HG03354 (cell line): ENCODE data around the gene GADL1.

ENCODE experiments used
- ATAC-seq: cut with Tn5 transposase; IDR thresholded peaks from one replicate; pipeline ENCODE4 v1.9.1; 2021; ENCODE audit warnings: mild to moderate bottlenecking; ENCODE audit not compliant: unreplicated experiment, poor library complexity, severe bottlenecking

The GADL1 gene

GRCh38 chr3:30766522-30766921 is 127.9 kb downstream of the GADL1 start:
- no peak for ATAC-seq

GRCh38 chr3:30764891-30765290 is 129.6 kb downstream of the GADL1 start:
- ATAC-seq: no peak

DNA sequence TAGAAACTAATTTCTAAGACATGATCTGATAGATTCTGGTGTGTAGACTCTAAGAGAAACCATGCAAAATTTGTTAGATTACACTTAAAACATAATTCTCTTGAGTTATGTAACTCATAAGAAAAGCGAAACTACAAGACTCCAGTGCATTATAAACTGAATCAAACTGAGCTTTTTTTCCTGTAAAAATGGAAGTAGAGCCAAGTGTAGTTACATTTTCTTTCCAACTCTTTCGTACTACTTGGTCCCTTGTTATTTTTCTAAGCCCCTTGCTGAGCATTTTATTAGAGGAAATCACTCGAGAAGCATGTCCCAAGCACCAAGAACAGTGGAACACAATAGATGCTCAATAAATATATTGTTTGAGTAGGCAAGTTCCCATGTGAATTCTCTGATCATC is 130.2 kb downstream of the GADL1 start:
- no peak for ATAC-seq

DNA sequence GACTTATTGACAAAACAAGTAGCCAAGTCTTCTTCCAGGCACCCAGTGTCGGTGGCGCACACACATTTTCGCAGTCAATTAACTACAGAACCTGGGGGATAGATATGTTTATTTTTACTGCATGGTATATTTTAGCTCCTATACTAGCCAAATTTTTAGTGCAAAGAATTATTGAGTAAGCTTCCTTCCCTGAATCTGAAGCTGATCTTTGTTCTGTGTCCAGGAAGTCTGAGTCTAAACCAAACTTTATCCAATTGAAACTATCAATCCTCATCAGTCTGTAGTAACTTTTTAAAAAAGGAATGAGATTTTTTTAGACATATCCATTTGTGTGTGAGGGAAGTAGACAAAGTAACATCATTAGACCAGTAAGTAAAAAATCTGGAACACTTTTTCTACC is 133.1 kb downstream of the GADL1 start:
- ATAC-seq: no peak

- no peak for ATAC-seq
These were observed 133.7 kb downstream of the GADL1 start for GRCh38 chr3:30760737-30761136.

DNA sequence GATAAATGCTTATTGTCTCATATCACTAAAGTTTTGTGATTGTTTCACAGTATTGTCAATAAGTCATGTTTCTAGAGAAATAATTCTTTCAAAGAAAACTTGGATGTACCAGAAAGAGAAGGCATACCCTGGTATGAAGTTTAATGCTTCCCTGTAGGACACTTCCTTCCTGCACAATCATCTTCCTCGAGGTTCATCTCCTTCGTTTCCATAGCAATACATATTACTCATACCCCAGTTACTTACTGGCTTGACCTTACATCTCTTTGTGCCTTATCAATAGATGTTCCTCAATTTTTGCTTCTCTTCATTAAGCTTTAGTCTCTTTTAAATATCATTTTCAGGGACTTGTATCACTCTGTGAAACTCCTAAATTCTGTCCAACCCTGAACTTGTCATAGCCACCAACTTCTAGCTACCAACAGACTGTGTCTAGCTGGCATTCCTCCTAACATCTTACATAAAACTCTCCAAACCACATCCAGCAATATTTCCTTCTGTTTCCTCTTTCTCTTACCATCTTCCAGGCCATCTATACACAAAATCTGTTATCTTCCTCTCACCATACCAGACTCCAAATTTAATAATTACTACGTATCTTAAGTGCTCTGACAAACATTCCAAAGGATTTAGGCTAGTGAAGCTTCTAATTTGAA is 134.3 kb downstream of the GADL1 start:
- no peak for ATAC-seq

DNA sequence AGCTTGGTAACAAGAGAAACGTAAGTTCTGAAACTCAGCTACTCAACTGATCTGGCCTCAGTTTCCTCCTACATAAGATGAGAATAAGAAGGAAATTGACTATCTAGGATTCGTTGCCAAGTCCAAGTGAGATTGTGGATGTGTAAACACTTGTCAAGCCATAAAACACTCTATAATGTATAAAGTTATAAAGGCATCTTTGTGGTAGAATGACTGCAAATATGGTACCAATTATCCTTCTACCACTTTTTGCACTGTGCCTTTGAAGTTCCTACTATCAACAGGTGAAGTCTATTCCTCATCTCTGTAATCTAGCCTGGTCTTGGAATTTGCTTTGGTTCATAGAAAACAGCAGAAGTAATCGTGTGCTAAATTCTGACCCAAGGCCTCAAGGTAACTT is 138.2 kb downstream of the GADL1 start:
- no peak for ATAC-seq

- ATAC-seq: no peak
These were observed 140.0 kb downstream of the GADL1 start for GRCh38 chr3:30754426-30754825.

DNA sequence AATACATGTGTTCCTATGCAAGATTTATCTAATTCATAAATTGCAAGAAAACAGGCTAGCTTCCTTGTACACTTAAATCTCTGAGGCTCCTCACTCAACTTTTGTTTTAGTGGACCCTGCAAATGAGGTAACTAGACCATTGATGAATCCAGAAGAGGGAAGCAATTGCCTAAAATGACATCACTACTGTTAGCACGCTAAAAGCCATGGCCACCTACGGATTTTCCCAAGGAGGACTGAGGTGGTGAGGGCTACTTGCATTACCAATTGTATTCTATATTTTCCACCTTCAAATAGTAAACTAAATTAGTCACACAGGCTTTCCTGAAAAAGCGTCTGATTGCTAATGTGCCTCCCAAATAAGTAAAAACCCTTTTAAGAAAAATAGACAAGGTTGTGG is 140.7 kb downstream of the GADL1 start:
- ATAC-seq: no peak

- no peak for ATAC-seq
These were observed 141.5 kb downstream of the GADL1 start for GRCh38 chr3:30752970-30753369.

DNA sequence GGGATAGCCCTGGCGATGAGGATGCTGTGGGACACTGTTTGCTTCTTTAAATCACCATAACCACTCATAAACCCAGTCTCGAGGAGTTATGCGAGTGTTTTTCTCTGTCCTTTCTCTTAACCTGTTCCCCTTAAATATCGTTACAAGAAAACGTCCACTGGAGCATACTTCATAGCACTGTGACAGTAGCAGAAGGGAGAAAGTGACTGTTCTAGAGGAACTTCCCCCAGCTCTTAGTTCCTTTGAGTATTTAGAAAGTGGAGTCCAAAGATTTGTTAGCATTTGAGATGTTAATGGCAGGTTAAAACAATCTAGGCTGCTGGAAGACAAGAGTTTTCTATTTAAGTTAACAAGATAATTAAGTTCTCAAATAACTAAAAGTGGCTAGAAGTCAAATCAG is 142.0 kb downstream of the GADL1 start:
- ATAC-seq: no peak

DNA sequence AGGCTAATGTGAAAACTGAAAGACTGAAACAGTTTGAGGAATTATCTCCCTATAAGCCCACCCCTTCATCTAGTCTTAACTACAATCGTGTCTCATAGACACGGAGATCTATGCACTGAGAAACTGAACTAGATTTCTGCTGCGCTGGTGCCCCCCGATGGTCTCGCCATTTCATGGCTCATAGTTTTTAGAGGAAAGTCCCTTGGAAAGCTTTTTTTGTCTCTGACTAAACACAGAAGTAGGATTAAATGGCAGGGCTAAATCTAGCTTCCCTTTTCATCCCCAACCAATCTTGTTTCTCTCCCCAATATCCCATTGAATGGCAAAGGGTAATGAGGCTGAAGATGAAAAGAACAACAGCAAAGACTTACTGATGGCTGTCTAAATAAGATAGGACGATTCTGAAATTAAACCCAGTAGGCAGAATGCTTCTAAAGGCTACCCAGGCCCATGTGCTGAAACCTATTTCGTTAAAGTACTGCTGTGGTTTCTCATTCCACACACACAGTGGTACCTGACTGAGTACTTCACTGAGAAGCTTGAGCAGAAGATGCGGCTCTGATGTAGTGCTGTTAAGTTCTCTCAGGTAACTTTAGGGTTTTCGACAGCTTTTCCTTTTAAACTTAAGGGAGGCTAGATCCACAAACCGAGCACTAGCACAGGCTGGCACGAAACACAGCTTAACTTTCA is 142.7 kb downstream of the GADL1 start:
- ATAC-seq: peak; percentile 40

GRCh38 chr3:30750967-30751366 is 143.5 kb downstream of the GADL1 start:
- no peak for ATAC-seq

DNA sequence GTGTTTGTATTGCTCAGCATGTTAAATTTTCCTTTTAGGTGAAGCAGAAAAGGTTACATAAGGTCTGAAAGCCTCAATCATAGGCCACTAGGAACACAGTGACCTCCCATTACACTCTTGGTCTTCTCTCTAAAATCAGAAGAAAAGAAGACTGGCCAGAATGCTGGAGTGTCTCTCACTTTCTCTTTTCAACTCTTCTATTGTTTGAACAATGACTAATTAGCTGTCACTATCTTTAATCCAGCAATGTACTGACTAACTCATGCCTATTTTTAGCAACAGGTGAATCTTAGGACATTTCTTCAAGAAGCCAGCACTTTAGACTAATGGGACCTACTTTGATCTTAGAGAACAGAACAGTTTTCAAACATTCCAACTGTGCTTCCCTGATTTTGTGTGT is 145.2 kb downstream of the GADL1 start:
- ATAC-seq: no peak

DNA sequence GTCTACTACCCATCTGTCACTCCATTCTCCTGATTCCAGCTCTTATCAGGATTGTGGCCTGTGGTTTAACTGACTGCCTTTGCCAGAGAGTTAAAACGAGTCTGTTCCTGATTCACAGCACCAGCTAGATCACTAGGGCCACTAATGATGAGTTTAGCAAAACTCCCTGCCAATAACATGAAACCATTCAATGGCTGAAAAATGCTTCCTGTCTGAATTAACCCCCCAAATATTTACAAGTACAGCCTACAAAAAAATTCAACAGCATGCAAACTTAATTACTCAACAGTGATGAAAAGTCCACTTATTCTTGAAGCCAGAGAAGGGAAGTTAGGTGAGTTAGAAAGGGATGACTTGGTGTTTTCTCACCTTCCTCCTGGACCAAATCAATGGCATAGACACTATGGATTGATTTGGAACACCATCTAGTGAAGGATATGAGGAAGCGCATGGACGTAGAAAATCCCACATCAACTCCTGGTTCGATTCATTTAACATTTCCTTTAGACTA is 146.6 kb downstream of the GADL1 start:
- no peak for ATAC-seq

DNA sequence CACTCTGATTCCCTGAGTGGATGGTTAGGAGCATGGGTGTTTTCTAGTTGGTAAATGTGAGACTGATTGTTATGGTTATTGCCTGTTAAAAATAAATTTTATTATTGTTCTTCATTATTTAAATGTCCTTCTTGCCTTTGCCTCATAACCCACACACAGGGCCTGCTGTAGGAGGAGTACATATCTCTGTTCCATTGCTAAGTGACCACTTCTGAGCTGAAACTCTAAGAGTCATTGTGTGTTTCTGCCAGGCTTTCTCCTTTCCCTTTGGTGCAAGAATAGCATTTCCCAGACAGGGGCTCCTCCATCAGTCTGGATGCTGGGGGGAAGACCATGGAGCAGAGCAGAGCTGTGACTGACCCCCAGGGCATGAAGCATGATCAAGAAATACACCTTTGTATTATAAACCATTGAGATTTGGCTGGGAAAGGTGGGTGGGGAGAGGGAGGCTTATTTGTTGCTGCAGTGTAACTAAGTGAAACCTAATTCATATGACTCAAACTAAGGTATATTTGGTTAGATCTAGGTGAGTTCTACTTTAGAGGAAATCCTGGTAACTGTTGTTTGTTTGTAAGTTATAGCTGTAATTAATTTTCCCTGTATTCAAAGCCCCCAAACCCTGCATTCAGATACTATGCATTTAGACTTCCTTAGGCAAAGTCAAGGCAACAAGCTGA is 150.7 kb downstream of the GADL1 start:
- no peak for ATAC-seq

DNA sequence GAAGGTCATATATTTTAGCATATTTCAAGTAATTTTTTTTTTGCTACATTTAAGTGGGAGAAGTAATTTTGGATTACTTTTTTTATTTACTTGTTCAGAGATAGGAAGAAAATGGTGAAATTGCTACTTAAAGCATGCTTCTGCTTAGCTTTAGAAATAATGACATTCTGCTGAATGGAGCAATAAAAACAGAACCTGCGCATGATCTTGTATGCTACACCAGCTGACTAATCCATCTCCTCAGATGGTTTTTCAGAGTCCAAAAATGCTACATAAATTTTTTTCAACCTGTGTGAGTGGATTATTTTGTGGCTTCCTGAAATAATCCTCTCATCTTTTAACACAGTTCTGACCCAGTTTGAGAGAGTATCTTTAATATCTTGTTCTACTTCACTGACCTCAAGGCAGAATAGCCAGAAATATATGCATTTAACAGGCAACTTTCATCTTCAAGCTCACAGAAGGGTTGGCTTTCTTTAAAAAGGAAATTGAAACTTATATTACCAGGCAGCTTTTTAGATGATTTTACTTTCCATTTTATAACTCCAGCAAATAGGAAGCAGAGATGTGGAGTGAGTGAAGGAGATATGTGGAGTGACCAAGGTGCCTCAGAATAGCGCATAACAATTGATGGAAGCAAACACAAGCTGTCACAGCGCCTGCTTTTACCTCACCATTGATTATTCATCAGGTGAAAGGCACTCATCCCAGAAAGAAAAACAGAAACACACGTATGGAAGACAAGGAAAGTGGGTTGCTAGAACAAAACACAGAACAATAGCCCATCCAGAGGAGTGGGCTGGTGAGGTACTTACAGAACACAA is 151.5 kb downstream of the GADL1 start:
- ATAC-seq: no peak

DNA sequence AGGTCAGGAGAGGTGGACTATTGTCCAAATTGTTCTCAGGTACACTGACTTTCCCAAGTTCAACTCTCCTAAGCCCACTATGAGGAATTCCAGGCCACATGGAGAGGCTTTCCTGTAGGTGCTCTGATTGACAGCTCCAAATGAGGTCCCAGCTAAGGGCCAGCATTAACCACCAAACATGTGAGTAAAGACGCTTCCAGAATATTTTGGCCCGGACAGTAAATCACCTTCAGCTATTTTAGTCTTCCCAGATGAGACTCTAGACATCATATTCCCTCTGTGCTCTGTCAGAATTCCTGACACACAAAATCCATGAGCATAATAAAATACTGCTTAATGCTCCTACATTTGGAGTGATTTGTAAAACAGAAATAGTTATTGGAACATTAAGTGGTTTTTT is 152.6 kb downstream of the GADL1 start:
- no peak for ATAC-seq

- no peak for ATAC-seq
These were observed 155.9 kb downstream of the GADL1 start for GRCh38 chr3:30738605-30739004.
